ENCODE results near the gene SDC3.
"Not testable (repeated sequence)": the region's sequence is repeated elsewhere in the genome, so short reads cannot be mapped to it uniquely, and the experiment has no call there.

Gene SDC3, protein sequence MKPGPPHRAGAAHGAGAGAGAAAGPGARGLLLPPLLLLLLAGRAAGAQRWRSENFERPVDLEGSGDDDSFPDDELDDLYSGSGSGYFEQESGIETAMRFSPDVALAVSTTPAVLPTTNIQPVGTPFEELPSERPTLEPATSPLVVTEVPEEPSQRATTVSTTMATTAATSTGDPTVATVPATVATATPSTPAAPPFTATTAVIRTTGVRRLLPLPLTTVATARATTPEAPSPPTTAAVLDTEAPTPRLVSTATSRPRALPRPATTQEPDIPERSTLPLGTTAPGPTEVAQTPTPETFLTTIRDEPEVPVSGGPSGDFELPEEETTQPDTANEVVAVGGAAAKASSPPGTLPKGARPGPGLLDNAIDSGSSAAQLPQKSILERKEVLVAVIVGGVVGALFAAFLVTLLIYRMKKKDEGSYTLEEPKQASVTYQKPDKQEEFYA

DNA sequence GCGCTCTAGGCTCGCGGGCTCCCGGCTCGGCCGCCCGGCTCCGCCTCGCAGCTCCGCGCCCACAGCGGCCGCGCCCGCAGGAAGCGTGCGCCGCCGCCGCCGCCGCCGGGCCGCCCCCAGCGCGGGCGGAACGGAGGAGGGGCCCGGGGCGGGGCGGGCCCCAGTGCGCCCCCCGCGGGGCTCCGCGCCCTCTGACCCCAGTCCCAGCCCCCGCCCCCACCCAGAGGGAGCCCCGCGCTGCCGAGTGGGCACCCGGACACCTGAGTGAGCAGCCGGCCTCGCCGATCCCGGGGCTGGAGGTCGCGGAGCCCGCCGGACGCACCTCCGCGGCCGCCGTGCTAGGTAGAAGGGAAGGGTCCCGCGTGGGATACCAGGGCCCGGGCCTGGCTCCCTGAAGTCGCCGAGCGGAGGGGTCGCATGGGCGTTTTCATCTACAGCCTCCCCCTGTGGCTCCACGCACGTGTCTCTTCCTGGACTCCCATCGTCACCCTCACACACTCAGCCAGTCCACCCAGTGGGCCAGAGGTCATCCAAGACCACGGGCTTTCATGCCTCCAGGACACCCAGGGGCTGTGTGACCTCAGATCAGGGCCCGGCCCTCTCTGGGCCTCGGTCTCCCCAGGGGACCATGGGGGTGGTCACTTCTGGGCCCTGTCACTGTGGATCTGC, at the start of gene SDC3:
Gene SDC3 (minus strand): TSS at position 63 of the 669 bp plus-strand sequence. CDS start 172 bp downstream, outside the sequence.
- H3K79me2 ChIP-seq (ENCODE audit: control insufficient read depth, insufficient read depth, low read length, unreplicated experiment), result no peaks in the 10 kb centered on the region
- no peak within 1 kb of the TSS for H3K27ac ChIP-seq (ENCODE audit: low read depth, low read length)
- no peaks in the 10 kb centered on the region for H3K4me1 ChIP-seq (ENCODE audit: control insufficient read depth, insufficient read depth, low read length, unreplicated experiment)
- no peak within 1 kb of the TSS for H2AFZ ChIP-seq (ENCODE audit: low read length, unreplicated experiment)
- H3K27me3 ChIP-seq (ENCODE audit: insufficient read depth, low read length), result no peaks in the 10 kb centered on the region; the same call in 1 of the 2 replicates
- no peaks in the 10 kb centered on the region for H3K36me3 ChIP-seq (ENCODE audit: insufficient read depth, low read length)
- peak within 1 kb of the TSS; percentile 85 for H3K4me3 ChIP-seq (ENCODE audit: low read depth, low read length)

DNA sequence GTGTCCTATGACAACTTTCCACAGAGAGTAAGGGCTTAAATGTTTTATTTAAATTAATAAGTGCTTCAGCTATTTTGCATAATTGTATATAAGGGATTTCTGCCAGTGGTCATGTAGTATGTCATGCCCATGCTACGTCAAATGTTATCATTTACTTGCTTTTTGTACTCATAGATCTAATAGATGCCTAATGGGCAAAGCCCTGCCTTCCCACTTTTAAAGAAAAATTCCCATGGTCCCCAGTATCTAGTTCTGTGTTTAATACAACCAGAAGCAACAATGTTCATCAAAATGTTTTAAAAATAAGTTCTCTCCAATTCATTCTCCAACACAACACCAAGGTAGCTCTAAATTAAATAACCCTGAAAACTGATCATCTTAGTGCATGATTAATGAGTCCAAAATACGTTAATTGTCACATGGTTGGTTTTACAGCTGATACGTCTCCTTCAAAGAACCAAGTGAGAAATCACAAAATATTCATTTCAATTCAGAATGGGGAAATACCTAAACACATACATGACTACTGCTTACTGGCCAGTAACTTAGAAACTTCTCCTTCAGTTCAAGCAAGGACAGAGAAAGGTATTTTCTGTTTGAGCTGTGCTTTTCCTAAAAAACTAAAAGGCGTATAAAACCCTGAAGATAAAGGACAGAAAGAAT, 49.1 kb upstream of the SDC3 start:
- peaks cover 46% of the 10 kb centered on the region for H3K36me3 ChIP-seq (ENCODE audit: insufficient read depth, low read length)
- no peak overlapping the region for H3K4me3 ChIP-seq (ENCODE audit: low read depth, low read length)
- H3K27me3 ChIP-seq (ENCODE audit: insufficient read depth, low read length), result no peaks in the 10 kb centered on the region
- no peak overlapping the region for H2AFZ ChIP-seq (ENCODE audit: low read length, unreplicated experiment)
- H3K4me1 ChIP-seq (ENCODE audit: control insufficient read depth, insufficient read depth, low read length, unreplicated experiment), result peaks cover 23% of the 10 kb centered on the region
- peaks cover 56% of the 10 kb centered on the region for H3K79me2 ChIP-seq (ENCODE audit: control insufficient read depth, insufficient read depth, low read length, unreplicated experiment)
- 0 out of 2 replicates have a peak overlapping the region, but pooled peaks have one; percentile 15 for H3K27ac ChIP-seq (ENCODE audit: low read depth, low read length)

DNA sequence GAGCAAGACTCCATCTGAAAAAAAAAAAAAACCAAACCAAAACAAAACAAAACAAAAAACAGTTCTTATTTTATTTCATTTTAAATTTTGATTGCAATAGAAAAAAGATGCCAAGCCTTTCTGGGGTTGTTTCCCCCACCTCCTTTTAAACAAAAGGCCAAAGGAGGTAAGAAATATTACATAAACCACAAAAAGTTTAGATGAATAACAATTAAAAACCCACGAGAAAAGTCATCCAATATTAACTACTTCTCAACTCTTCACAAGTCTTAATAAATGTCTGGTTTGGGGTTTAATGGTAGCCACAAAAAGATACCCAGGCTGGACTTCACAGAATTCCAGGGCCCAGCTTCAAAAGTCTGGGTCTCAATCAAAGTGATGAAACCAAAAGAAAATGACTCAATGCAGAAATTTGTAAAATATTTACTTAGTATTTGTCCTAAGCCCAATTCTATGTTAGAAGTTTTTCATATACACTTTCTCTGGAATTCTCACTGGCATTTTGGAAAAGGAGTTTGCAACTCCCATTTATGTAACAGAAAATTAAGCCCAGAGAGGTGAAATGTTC, 47.0 kb upstream of the SDC3 start:
- Histone ChIP-seq H3K4me3 (ENCODE audit: low read depth, low read length) (no peak overlapping the region), H3K79me2 (ENCODE audit: control insufficient read depth, insufficient read depth, low read length, unreplicated experiment) (peaks cover 54% of the 10 kb centered on the region), H3K36me3 (ENCODE audit: insufficient read depth, low read length) (peaks cover 57% of the 10 kb centered on the region), H3K27ac (ENCODE audit: low read depth, low read length) (peak overlapping the region; percentile 66), H3K27me3 (ENCODE audit: insufficient read depth, low read length) (no peaks in the 10 kb centered on the region), H2AFZ (ENCODE audit: low read length, unreplicated experiment) (no peak overlapping the region), H3K4me1 (ENCODE audit: control insufficient read depth, insufficient read depth, low read length, unreplicated experiment) (peaks cover 23% of the 10 kb centered on the region)

DNA sequence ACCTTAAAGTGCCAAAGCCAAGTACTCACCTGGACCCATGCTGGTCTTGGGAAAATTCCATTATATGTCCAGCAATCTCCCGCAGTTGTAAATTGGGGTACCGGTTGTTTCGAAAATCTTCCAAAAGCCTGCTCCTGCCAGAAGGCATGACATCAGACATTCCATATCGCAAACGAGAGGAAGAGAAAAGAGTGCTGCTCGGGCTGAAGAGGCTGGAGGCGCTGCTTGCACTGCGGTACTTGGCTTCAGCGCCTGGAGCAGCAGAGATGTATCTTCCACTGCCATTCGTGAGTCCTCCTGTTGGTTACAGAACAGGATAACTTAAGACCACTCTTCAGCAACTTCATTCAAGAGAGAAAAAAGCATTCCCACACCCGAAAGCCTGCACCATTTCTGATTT, 45.1 kb upstream of the SDC3 start:
- peaks cover 54% of the 10 kb centered on the region for H3K36me3 ChIP-seq (ENCODE audit: insufficient read depth, low read length)

DNA sequence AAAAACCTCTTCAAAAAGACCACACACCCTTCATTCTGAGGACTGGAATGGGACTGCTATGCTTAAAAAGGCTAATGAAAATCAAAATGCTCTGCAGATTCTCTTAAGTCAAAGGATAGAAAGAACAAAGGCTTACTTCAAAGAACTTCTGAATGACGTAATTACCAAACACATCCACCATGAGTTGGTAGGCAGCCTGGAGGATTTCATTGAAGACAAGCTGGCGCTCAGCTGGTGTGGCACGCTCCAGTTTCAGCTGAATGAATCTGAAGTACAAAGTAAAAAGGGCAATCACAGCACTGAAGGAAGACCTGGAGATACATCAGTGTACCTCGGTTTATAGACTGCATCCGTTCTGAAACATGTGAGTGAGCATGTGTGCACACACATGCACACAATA, 43.5 kb upstream of the SDC3 start:
- Histone ChIP-seq H3K79me2 (ENCODE audit: control insufficient read depth, insufficient read depth, low read length, unreplicated experiment) (peaks cover 43% of the 10 kb centered on the region), H3K27me3 (ENCODE audit: insufficient read depth, low read length) (no peaks in the 10 kb centered on the region)

More for the DNA sequence above, 45.1 kb upstream of the SDC3 start:
- Histone ChIP-seq H2AFZ (ENCODE audit: low read length, unreplicated experiment) (no peak overlapping the region), H3K27me3 (ENCODE audit: insufficient read depth, low read length) (no peaks in the 10 kb centered on the region), H3K79me2 (ENCODE audit: control insufficient read depth, insufficient read depth, low read length, unreplicated experiment) (peaks cover 42% of the 10 kb centered on the region), H3K27ac (ENCODE audit: low read depth, low read length) (no peak overlapping the region), H3K4me3 (ENCODE audit: low read depth, low read length) (no peak overlapping the region), H3K4me1 (ENCODE audit: control insufficient read depth, insufficient read depth, low read length, unreplicated experiment) (peaks cover 23% of the 10 kb centered on the region)

DNA sequence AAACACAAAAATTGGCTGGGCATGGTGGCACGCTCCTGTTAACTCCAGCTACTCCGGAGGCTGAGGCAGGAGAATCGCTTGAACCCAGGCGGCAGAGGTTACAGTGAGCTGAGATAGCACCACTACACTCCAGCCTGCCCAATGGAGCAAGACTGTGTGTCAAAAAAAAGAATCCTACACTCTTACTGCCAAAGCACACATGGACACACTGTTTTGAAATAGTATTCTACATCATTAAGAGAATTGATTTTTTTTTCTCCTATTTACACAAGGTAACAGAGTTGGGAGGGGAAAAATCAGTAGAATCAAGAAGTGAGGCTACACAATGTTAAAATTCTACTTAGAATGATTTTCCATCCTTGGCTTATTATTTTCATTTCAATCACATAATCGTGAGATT, 42.1 kb upstream of the SDC3 start:
- Histone ChIP-seq H3K79me2 (ENCODE audit: control insufficient read depth, insufficient read depth, low read length, unreplicated experiment) (peaks cover 42% of the 10 kb centered on the region), H3K27ac (ENCODE audit: low read depth, low read length) (no peak overlapping the region), H3K4me1 (ENCODE audit: control insufficient read depth, insufficient read depth, low read length, unreplicated experiment) (peaks cover 3% of the 10 kb centered on the region), H3K4me3 (ENCODE audit: low read depth, low read length) (no peak overlapping the region), H3K36me3 (ENCODE audit: insufficient read depth, low read length) (peaks cover 53% of the 10 kb centered on the region), H3K27me3 (ENCODE audit: insufficient read depth, low read length) (no peaks in the 10 kb centered on the region), H2AFZ (ENCODE audit: low read length, unreplicated experiment) (no peak overlapping the region)

More for the DNA sequence above, 43.5 kb upstream of the SDC3 start:
- Histone ChIP-seq H3K27ac (ENCODE audit: low read depth, low read length) (no peak overlapping the region), H3K4me3 (ENCODE audit: low read depth, low read length) (no peak overlapping the region), H2AFZ (ENCODE audit: low read length, unreplicated experiment) (no peak overlapping the region), H3K4me1 (ENCODE audit: control insufficient read depth, insufficient read depth, low read length, unreplicated experiment) (peaks cover 15% of the 10 kb centered on the region), H3K36me3 (ENCODE audit: insufficient read depth, low read length) (peaks cover 53% of the 10 kb centered on the region)

DNA sequence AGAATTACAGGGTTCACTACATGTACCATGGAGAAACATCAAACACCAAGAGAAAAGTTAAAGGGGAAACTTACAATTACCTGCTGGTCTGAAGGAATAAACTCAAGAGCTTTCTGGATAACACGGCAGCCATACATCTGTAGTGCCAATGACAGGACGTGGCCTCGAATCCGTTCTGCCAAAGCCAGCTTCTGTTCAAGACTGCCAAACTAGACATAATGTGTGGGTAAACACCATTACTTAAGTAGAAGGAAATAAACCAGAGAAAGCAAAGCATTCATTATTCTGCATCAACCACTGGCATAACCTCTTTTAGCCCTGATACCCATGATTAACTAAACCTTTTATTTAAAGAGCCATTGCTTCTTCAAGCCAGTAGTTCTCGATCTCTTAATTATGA, 41.5 kb upstream of the SDC3 start:
- Histone ChIP-seq H3K27me3 (ENCODE audit: insufficient read depth, low read length) (no peaks in the 10 kb centered on the region), H3K27ac (ENCODE audit: low read depth, low read length) (no peak overlapping the region), H2AFZ (ENCODE audit: low read length, unreplicated experiment) (no peak overlapping the region), H3K36me3 (ENCODE audit: insufficient read depth, low read length) (peaks cover 58% of the 10 kb centered on the region), H3K4me1 (ENCODE audit: control insufficient read depth, insufficient read depth, low read length, unreplicated experiment) (no peaks in the 10 kb centered on the region), H3K79me2 (ENCODE audit: control insufficient read depth, insufficient read depth, low read length, unreplicated experiment) (peaks cover 46% of the 10 kb centered on the region), H3K4me3 (ENCODE audit: low read depth, low read length) (no peak overlapping the region)

DNA sequence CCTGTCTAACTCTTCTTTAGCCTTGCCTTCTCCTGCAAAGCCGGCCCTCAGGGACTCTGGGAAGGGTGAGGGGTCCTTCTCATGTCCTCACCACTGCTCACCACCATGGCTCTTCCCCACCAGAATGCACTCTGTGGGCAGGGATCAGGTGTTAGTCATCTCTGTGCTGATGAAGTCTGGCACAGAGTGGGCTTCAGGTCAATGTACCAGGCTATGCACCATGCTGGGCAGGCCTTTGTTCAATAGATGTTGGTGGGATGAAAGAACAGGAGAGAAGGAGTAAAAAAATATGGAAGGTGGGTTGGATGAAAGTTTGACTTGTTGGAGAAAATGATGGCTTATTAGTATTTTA, 40.9 kb upstream of the SDC3 start:
- not testable (repeated sequence) for H3K4me3 ChIP-seq (ENCODE audit: low read depth, low read length); H3K27ac ChIP-seq (ENCODE audit: low read depth, low read length); H2AFZ ChIP-seq (ENCODE audit: low read length, unreplicated experiment); H3K4me1 ChIP-seq (ENCODE audit: control insufficient read depth, insufficient read depth, low read length, unreplicated experiment); H3K27me3 ChIP-seq (ENCODE audit: insufficient read depth, low read length)
- H3K79me2 ChIP-seq (ENCODE audit: control insufficient read depth, insufficient read depth, low read length, unreplicated experiment), result peaks cover 44% of the 10 kb centered on the region
- H3K36me3 ChIP-seq (ENCODE audit: insufficient read depth, low read length), result peaks cover 60% of the 10 kb centered on the region

DNA sequence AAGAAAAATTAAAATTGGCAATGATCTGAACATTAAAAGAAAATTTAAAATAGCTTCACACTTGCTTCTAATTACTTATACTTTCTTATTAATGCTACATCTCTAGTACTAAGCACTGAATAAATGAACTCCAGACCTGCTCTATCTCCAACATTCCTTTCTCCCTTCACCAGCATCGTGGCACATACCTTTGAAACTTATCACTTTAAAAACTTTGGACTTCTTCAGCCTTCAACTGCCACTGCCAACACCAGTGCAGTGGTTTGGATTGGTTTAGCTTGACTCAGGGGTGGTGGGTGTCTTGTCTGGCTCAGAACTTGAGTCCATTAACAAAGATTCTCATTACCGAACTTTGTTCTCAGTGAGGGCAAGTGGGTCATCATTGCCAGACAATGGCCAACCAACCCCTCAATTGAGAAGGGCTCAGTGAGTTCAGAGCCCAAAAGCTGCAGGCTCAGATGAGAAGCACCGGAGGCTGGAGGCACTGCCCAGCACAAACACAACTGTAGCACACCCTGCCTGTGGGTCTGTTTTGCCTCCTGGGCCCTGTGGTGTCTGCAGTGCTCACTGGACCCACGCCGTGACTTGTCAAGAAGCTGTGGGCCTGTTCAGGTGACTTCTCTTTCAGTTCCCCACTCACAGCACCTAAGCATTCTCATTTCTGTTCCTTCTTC, 40.4 kb upstream of the SDC3 start:
- Histone ChIP-seq H3K36me3 (ENCODE audit: insufficient read depth, low read length) (peaks cover 59% of the 10 kb centered on the region), H3K79me2 (ENCODE audit: control insufficient read depth, insufficient read depth, low read length, unreplicated experiment) (peaks cover 39% of the 10 kb centered on the region)
- H2AFZ ChIP-seq (ENCODE audit: low read length, unreplicated experiment); H3K27me3 ChIP-seq (ENCODE audit: insufficient read depth, low read length); H3K4me3 ChIP-seq (ENCODE audit: low read depth, low read length); H3K27ac ChIP-seq (ENCODE audit: low read depth, low read length); H3K4me1 ChIP-seq (ENCODE audit: control insufficient read depth, insufficient read depth, low read length, unreplicated experiment): not testable (repeated sequence)

DNA sequence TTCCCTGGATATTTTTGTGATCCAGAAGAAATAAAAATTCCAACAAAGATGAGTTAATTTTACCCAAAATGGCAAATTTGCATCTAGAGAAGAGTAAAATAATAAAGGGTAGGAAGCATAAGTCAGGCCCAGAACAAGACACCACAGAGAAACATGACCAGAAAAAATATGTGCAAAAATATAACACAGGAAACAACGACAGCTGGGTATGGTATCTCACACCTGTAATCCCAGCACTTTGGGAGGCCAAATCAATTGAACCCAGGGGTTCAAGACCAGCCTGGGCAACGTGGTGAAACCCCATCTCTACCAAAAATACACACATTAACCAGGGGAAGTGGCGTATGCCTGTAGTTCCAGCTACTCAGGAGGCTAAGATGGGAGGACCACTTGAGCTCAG, 39.7 kb upstream of the SDC3 start:
- Histone ChIP-seq H3K4me1 (ENCODE audit: control insufficient read depth, insufficient read depth, low read length, unreplicated experiment) (no peaks in the 10 kb centered on the region), H3K36me3 (ENCODE audit: insufficient read depth, low read length) (peaks cover 58% of the 10 kb centered on the region), H3K27me3 (ENCODE audit: insufficient read depth, low read length) (no peaks in the 10 kb centered on the region), H3K27ac (ENCODE audit: low read depth, low read length) (no peak overlapping the region), H3K79me2 (ENCODE audit: control insufficient read depth, insufficient read depth, low read length, unreplicated experiment) (peaks cover 33% of the 10 kb centered on the region), H2AFZ (ENCODE audit: low read length, unreplicated experiment) (no peak overlapping the region), H3K4me3 (ENCODE audit: low read depth, low read length) (no peak overlapping the region)
